Caco-2 (cell line): ENCODE data around the gene CHRNB2. TPM values are rescaled to one million over a fixed set of nuclear protein-coding genes. Genes with fewer than 3 reads are reported as not detected.

Experiments used
- BruUV-seq: library from RNA; stranded (reverse); fragments of 400-500 nt; replicated peaks from 2 replicates; lab custom pipeline; 2021; lab: Mats Ljungman, UMichigan
- CTCF ChIA-PET: fragments of 300-600 bp; sonication (Branson Sonifier 250); formaldehyde crosslinking; loops from one replicate; lab custom pipeline; 2022; ENCODE audit warnings: antibody characterized with exemption; lab: Charles Lee
- POLR2A ChIA-PET: fragments of 300-600 bp; sonication (Branson Sonifier 250); formaldehyde crosslinking; loops from one replicate; lab custom pipeline; 2022; ENCODE audit warnings: antibody characterized with exemption; lab: Charles Lee
- DNase-seq, 2 experiments: peaks; one replicate each; pipeline versions ENCODE4 v3.0.0 to v3.0.0-alpha.2; 2020 to 2022
- H3K27me3 ChIP-seq: replicated peaks from 2 replicates; pipeline ENCODE4 v1.6.0; 2011; ENCODE audit warnings: low read length; ENCODE audit not compliant: control insufficient read depth, insufficient read depth
- H3K36me3 ChIP-seq: 2 replicates; pipeline ENCODE4 v1.5.1; 2011; ENCODE audit warnings: low read length; ENCODE audit not compliant: control insufficient read depth, insufficient read depth
- H3K4me1 ChIP-seq: fragments of 250-450 bp; sonication (Bioruptor Pico); 2 replicates; pipeline ENCODE4 v1.5.1; 2020; ENCODE audit warnings: mild to moderate bottlenecking
- H3K4me3 ChIP-seq: 2 replicates; pipeline ENCODE4 v1.5.1; 2011; ENCODE audit warnings: low read depth, mild to moderate bottlenecking, control low read depth, low read length
- H3K9me3 ChIP-seq: fragments of 250-450 bp; sonication (Bioruptor Pico); 2 replicates; pipeline ENCODE4 v1.5.1; 2020; ENCODE audit warnings: mild to moderate bottlenecking, moderate library complexity
- H3K27ac Mint-ChIP-seq: one replicate; pipeline ENCODE4 v1.8.0; 2022; ENCODE audit warnings: mixed read lengths; ENCODE audit not compliant: unreplicated experiment
- H3K27me3 Mint-ChIP-seq: one replicate; pipeline ENCODE4 v1.8.0; 2022; ENCODE audit warnings: mixed read lengths; ENCODE audit not compliant: insufficient read depth, unreplicated experiment
- H3K36me3 Mint-ChIP-seq: one replicate; pipeline ENCODE4 v1.8.0; 2022; ENCODE audit warnings: mild to moderate bottlenecking, mixed read lengths; ENCODE audit not compliant: insufficient read depth, unreplicated experiment
- H3K4me1 Mint-ChIP-seq: one replicate; pipeline ENCODE4 v1.8.0; 2022; ENCODE audit warnings: low read depth, mixed read lengths; ENCODE audit not compliant: unreplicated experiment
- H3K4me3 Mint-ChIP-seq: one replicate; pipeline ENCODE4 v1.8.0; 2022; ENCODE audit warnings: mild to moderate bottlenecking, moderate library complexity, mixed read lengths; ENCODE audit not compliant: unreplicated experiment
- H3K9me3 Mint-ChIP-seq: one replicate; pipeline ENCODE4 v1.8.0; 2022; ENCODE audit warnings: mixed read lengths; ENCODE audit not compliant: unreplicated experiment
- intact Hi-C: fragments of 100-400 bp; cut with micrococcal nuclease; formaldehyde crosslinking; loops from one replicate; pipeline ENCODE4 v1.10.0; 2022; ENCODE audit not compliant: unreplicated experiment
- total RNA-seq: library from RNA; stranded (reverse); gene quantifications from 2 replicates; pipeline ENCODE4 v1.2.3, GENCODE V29; 2022
- TF ChIP-seq, protein P1 (sequence below), 2 experiments: fragments of 200-600 bp in 1 of 2; IDR thresholded peaks; 1 replicate in 1 of 2; 2 replicates in 1 of 2; pipeline versions ENCODE4 v1.5.1 to v1.8.0; 2011 to 2022; ENCODE audit warnings: antibody characterized with exemption in 1 of 2, control low read depth in 1 of 2, inconsistent platforms in 1 of 2, low read depth in 1 of 2, low read length in 1 of 2, mild to moderate bottlenecking in 1 of 2, moderate library complexity in 1 of 2; ENCODE audit not compliant: insufficient read depth in 1 of 2, severe bottlenecking in 1 of 2, unreplicated experiment in 1 of 2

The CHRNB2 gene
- total RNA-seq, 1 experiment from 2014 or later, result 0.09 TPM

DNA sequence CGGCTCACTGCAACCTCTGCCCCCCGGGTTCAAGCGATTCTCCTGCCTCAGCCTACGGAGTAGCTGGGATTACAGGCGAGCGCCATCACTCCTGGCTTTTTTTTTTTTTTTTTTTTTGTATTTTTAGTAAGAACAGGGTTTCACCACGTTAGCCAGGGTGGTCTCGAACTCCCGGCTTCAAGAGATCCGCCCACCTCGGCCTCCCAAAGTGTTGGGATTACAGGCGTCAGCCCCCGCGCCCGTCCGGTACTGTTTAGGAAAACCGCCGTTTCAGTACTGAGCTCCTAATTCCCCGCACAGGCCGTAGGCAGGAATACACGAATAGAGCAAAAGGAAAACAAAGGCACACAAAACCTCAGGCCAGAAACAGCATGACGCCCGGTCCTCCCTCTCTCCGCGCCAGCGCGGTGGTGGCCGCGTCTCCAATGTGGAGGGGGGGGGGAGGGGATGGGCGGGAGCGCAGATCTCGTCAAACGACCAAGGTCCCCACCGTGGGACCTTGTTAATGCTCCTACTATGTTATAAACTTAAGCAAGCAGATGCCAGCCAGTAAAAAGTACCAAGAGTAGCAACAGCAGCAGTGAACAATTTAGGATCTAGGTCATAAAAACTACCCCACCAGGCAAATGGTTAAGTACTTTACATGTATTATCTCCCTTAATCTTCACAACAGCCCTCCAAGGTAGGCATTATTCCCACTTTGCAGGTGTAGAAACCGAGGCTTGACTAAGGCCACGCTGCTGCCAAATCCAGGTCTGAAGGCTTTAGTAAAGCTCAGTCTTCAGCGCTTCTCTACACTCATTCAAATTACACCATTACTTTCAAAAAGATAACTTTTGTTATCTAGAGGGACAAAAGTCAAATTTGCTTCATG, 41.1 kb downstream of the CHRNB2 start:
- no peaks in the 10 kb centered on the region for H3K9me3 ChIP-seq
- ChIA-PET POLR2A (interaction anchor here (0.6 to 0.8 kb wide), 3 partner anchors 18 to 56 kb away, joined by 3 to 5 read pairs (median 5); no protein-coding TSS in a partner anchor), CTCF (interaction anchor here (0.6 to 0.8 kb wide), 2 partner anchors 19 to 409 kb away, joined by 3 to 5 read pairs; no protein-coding TSS in a partner anchor)
- BruUV-seq, result no TSS peak
- Mint-ChIP-seq H3K27me3 (no peaks in the 10 kb centered on the region), H3K4me3 (peak overlapping the region; percentile 88), H3K4me1 (peaks cover 30% of the 10 kb centered on the region), H3K9me3 (no peaks in the 10 kb centered on the region), H3K36me3 (peaks cover 35% of the 10 kb centered on the region), H3K27ac (peak overlapping the region; percentile 89)
- intact Hi-C loops, result loop anchor here (1.0 kb wide), 1 partner anchor 50 kb away; the partner anchor contains the start of gene UBE2Q1
- H3K27me3 ChIP-seq, result no peaks in the 10 kb centered on the region
- peak; percentile 59 to 62 for DNase-seq
- H3K4me1 ChIP-seq, result peaks cover 7% of the 10 kb centered on the region
- TF ChIP-seq, protein P1, sequence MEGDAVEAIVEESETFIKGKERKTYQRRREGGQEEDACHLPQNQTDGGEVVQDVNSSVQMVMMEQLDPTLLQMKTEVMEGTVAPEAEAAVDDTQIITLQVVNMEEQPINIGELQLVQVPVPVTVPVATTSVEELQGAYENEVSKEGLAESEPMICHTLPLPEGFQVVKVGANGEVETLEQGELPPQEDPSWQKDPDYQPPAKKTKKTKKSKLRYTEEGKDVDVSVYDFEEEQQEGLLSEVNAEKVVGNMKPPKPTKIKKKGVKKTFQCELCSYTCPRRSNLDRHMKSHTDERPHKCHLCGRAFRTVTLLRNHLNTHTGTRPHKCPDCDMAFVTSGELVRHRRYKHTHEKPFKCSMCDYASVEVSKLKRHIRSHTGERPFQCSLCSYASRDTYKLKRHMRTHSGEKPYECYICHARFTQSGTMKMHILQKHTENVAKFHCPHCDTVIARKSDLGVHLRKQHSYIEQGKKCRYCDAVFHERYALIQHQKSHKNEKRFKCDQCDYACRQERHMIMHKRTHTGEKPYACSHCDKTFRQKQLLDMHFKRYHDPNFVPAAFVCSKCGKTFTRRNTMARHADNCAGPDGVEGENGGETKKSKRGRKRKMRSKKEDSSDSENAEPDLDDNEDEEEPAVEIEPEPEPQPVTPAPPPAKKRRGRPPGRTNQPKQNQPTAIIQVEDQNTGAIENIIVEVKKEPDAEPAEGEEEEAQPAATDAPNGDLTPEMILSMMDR (IDR thresholded peaks at IDR 0.05; ENCODE audit: insufficient read depth in 1 of 2, low read depth in 1 of 2, low read length in 1 of 2, severe bottlenecking in 1 of 2, unreplicated experiment in 1 of 2), result no peak
- H3K36me3 ChIP-seq, result no peaks in the 10 kb centered on the region; the same call in 1 of the 2 replicates
- peak overlapping the region; percentile 54 for H3K4me3 ChIP-seq

DNA sequence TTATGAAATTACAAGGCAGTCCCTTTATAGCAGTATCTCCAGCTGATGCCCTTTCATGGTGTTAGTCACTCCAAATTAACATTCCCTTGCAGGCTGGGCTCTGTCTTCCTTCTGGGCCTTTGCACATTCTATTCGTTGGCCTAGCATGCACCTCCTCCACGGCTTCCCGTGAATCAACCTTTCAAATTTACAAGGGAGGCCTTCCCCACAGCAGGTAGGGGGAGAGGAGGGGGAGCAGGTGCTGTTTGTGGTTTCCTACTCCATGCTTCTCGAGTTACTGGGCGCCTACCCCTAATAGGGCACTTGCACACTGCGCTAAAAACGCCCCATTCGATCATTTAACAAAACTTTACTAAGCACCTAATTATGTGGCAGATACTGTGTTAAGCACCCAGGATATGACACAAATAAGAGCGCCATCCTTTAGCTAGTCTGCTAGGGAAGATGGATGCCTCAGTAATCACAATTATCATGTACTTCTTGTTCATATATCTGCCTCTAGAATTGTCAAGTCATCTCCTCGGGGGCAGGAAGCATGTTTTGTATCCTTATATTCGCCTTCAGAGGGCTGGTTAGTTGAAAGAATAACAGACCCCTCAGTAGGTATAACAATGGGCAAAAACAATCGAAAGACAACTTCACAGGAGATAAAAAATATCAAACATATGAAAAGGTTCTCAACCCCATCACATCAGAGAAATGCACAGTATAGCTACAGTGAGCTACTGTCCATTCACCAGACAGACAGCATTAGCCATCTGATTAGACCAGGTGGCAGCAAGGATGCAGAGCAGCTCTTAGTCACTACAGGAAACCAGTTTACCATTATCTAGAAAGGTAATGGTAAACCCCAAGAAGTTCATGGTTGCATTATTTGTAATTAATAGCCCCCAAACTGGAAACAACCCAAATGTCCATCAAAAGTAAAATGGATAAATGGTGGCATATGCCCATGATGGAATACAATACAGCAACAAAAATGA, 42.1 kb downstream of the CHRNB2 start:
- H3K36me3 ChIP-seq, result no peaks in the 10 kb centered on the region; the same call in 1 of the 2 replicates
- no peak for DNase-seq
- Mint-ChIP-seq H3K27ac (peak overlapping the region; percentile 89), H3K36me3 (peaks cover 30% of the 10 kb centered on the region), H3K27me3 (no peaks in the 10 kb centered on the region), H3K9me3 (no peaks in the 10 kb centered on the region), H3K4me3 (peak overlapping the region; percentile 88), H3K4me1 (peaks cover 31% of the 10 kb centered on the region)
- no peaks in the 10 kb centered on the region for H3K27me3 ChIP-seq
- intact Hi-C loops, result no loop called here
- ChIA-PET CTCF (no interaction called here), POLR2A (no interaction called here)
- H3K4me1 ChIP-seq, result peaks cover 7% of the 10 kb centered on the region
- H3K9me3 ChIP-seq, result no peaks in the 10 kb centered on the region
- no TSS peak for BruUV-seq
- TF ChIP-seq, protein P1 (IDR thresholded peaks at IDR 0.05; ENCODE audit: insufficient read depth in 1 of 2, low read depth in 1 of 2, low read length in 1 of 2, severe bottlenecking in 1 of 2, unreplicated experiment in 1 of 2), result no peak
- peak overlapping the region; percentile 54 for H3K4me3 ChIP-seq
